Activated naive CD4-positive, alpha-beta T cell treated with anti-CD3 and anti-CD28 coated beads, Interleukin-2, amount 10 ng/mL, durations not matched to agents 7 days and 5 days (primary cell): ENCODE results near the gene WDR37.
A peak's percentile ranks its signal among the peaks of the same experiment; 100 is the strongest.

ENCODE experiments used
- CTCF ChIA-PET: fragments of 350-600 bp; sonication (Branson Sonifier 250); formaldehyde crosslinking; loops from one replicate; lab custom pipeline; 2021; ENCODE audit warnings: antibody characterized with exemption; lab: Charles Lee
- DNase-seq: peaks from one replicate; pipeline ENCODE4 v3.0.0-alpha.2; 2020
- H3K27ac Mint-ChIP-seq: one replicate; pipeline ENCODE4 v1.8.0; 2021; ENCODE audit warnings: mild to moderate bottlenecking, moderate library complexity, mixed read lengths
- H3K27me3 Mint-ChIP-seq: one replicate; pipeline ENCODE4 v1.8.0; 2021; ENCODE audit warnings: mild to moderate bottlenecking, mixed read lengths
- H3K36me3 Mint-ChIP-seq: one replicate; pipeline ENCODE4 v1.8.0; 2021; ENCODE audit warnings: mixed read lengths
- H3K4me1 Mint-ChIP-seq: one replicate; pipeline ENCODE4 v1.8.0; 2021; ENCODE audit warnings: mixed read lengths
- H3K4me3 Mint-ChIP-seq: one replicate; pipeline ENCODE4 v1.8.0; 2021; ENCODE audit warnings: mild to moderate bottlenecking, moderate library complexity, mixed read lengths
- H3K9me3 Mint-ChIP-seq: one replicate; pipeline ENCODE4 v1.8.0; 2021; ENCODE audit warnings: mixed read lengths

The WDR37 gene

GRCh38 chr10:1068380-1069361 lies 12.5 kb downstream of the WDR37 start:
- Mint-ChIP-seq H3K9me3 (no peaks in the 10 kb centered on the region), H3K4me1 (peaks cover 35% of the 10 kb centered on the region), H3K27ac (no peak overlapping the region), H3K4me3 (no peak overlapping the region), H3K36me3 (peaks cover 40% of the 10 kb centered on the region), H3K27me3 (no peaks in the 10 kb centered on the region)
- no peak for DNase-seq
- CTCF ChIA-PET, result no interaction called here

DNA sequence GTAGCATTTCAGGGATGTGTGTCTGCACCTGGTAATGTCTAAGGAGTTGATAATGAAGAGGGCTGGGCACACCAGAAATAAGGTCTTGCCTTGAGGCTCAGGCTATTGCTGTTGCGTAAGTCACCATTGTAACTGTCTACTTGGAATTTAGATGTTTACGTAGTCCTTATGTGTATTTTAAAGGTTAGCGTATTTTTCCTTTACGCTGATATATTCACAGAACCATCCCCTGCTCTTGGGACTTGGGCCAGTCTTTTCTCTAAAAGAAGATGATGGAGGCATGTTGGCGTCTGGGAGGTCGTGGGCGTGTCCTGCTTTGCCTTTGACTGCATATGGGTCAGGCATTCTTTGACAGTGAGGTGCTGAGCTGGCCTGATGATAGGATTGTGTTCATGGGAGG lies 14.7 kb downstream of the WDR37 start:
- Mint-ChIP-seq H3K4me1 (peaks cover 26% of the 10 kb centered on the region), H3K9me3 (no peaks in the 10 kb centered on the region), H3K27ac (no peak overlapping the region), H3K27me3 (no peaks in the 10 kb centered on the region), H3K36me3 (peaks cover 37% of the 10 kb centered on the region), H3K4me3 (no peak overlapping the region)
- no peak for DNase-seq
- CTCF ChIA-PET, result no interaction called here

DNA sequence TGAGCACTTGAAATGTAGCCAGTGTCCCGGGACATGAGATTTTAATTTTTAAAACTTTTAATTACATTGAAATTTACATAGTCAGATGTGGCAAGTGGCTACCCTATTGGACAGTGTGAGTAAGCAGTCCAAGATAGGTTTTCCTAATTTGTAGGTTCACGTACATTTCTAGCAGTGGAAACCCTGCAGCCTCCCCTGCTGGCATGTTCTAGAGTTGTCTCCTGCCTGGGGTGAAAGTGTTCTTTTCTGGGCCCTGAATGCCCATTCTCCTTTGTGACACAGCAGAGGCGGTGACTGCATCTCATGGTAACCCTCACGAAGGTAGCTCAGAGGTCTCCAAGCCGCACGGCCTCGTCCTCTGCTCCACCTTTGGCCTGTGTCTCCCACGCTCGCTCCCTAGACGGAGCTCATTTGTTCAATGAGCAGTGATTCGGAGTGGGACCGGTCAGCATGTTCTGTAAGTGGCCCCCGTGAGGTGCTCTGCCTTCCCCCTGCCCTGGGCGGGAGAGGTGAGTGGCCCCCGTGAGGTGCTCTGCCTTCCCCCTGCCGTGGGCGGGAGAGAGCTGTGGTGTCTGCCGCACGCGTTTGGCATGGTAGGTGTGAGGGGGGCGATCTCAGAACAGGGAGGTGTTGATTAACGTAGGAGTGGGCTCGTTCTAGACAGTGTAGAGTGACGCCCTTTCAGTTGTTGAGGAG lies 18.0 kb downstream of the WDR37 start:
- H3K27ac Mint-ChIP-seq, result no peak overlapping the region
- H3K27me3 Mint-ChIP-seq, result no peaks in the 10 kb centered on the region
- DNase-seq, result peak; percentile 34
- no peak overlapping the region for H3K4me3 Mint-ChIP-seq
- peaks cover 34% of the 10 kb centered on the region for H3K36me3 Mint-ChIP-seq
- CTCF ChIA-PET, result interaction anchor here (0.6 to 1.3 kb wide), 3 partner anchors 16 to 410 kb away, joined by 3 to 4 read pairs (median 3); no protein-coding TSS in a partner anchor
- peaks cover 12% of the 10 kb centered on the region for H3K4me1 Mint-ChIP-seq
- no peaks in the 10 kb centered on the region for H3K9me3 Mint-ChIP-seq

DNA sequence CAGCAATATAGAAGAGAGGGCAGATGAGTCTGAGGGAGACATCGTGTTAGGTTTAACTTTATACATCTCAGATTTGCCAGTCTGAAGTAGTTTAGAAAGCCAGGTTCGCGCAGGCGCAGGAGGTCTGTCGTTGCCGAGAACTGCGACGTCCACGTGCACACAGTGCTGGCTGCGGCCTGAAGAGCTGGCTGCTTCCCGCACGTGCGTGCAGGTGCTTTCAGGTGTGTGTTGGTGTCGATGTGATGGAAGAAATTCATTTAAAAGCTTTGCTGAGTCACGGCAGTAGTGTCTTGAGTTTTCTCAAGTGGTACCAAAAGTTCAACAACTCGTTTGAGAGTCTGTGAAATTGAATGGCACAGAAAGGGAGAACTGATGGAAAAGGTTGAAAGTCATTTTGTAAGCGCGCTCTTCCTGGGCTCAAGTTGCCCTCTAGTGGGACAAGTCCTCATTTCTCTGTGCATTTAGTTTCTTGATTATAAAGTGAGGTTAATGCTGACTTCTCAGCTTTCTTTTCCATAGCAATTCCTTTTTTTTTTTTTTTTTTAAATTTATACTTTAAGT lies 18.6 kb downstream of the WDR37 start:
- CTCF ChIA-PET, result interaction anchor here (0.6 to 1.3 kb wide), 4 partner anchors 17 to 410 kb away, joined by 3 to 4 read pairs (median 3); no protein-coding TSS in a partner anchor
- no peak for DNase-seq
- Mint-ChIP-seq H3K27ac (peak overlapping the region; percentile 67), H3K4me1 (peaks cover 6% of the 10 kb centered on the region), H3K9me3 (no peaks in the 10 kb centered on the region), H3K4me3 (no peak overlapping the region), H3K36me3 (peaks cover 39% of the 10 kb centered on the region), H3K27me3 (no peaks in the 10 kb centered on the region)

GRCh38 chr10:1078668-1079067 lies 22.5 kb downstream of the WDR37 start:
- Mint-ChIP-seq H3K36me3 (peaks cover 51% of the 10 kb centered on the region), H3K4me1 (peaks cover 4% of the 10 kb centered on the region), H3K4me3 (no peak overlapping the region), H3K9me3 (no peaks in the 10 kb centered on the region), H3K27ac (no peak overlapping the region), H3K27me3 (no peaks in the 10 kb centered on the region)
- no peak for DNase-seq
- CTCF ChIA-PET, result no interaction called here

DNA sequence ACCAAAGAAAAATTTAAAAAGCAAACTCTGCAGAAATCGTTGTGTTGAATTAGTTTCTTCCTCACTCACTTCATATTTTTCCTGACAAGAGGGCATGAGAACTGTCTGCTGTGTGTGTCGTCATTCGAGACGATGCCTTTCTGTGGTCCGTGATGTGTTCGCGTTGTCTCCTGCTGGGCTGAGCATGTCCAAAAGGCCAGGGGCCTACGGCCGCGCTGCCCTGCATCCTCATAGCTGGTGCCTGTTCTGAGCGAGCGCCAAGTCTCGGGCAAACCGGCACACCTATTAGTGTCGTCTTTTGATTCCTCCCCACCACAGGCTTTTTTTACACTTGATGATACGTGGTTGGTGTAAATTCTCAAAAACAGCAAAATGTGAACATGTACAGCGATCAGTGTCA lies 27.4 kb downstream of the WDR37 start:
- no peaks in the 10 kb centered on the region for H3K9me3 Mint-ChIP-seq
- H3K4me1 Mint-ChIP-seq, result peaks cover 6% of the 10 kb centered on the region
- no peaks in the 10 kb centered on the region for H3K27me3 Mint-ChIP-seq
- H3K36me3 Mint-ChIP-seq, result peaks cover 72% of the 10 kb centered on the region
- H3K4me3 Mint-ChIP-seq, result no peak overlapping the region
- no peak for DNase-seq
- CTCF ChIA-PET, result no interaction called here
- H3K27ac Mint-ChIP-seq, result no peak overlapping the region

DNA sequence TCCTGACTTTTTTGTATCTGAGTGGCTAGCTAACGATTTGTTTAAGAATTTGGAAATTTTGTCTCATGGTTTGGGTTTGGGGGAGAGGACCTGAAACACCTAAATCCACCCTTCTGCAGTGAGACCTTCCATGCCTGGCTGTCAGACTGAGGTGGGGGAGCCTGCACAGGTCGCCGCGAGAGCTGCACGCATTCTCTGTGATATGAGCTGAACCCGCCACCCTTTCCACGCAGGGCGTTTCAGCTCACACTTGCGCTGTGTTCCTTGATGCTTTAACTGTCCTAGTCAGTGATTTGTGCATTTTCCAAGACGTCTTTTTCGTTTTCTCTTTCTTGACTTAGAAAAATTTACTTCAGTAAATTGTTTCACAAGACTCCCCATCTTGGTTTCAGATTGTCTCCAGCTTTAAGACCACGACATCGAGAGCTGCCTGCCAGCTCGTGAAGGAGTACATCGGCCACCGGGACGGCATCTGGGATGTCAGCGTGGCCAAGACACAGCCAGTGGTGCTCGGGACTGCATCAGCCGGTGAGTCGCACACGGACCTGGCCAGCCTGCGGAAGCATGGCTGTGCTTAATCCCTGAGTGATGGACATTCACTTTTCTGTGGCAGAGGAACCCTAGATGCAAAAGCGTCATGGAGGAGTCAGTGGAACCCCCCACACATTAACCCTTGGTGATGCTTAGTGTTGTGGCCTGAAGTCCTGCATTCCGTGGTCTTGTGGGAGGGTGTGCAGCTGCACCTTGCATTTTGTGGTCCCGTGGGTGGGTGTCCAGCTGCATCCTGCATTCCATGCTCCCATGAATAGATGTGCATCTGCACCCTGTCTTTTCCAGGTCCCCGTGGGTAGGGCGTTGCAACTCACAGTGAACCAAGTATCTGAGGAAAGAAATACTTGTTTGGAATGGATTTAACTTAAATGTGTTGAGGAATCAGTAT lies 28.1 kb downstream of the WDR37 start:
- CTCF ChIA-PET, result no interaction called here
- H3K9me3 Mint-ChIP-seq, result no peaks in the 10 kb centered on the region
- DNase-seq, result no peak
- no peak overlapping the region for H3K4me3 Mint-ChIP-seq
- H3K27me3 Mint-ChIP-seq, result no peaks in the 10 kb centered on the region
- peaks cover 72% of the 10 kb centered on the region for H3K36me3 Mint-ChIP-seq
- H3K4me1 Mint-ChIP-seq, result peaks cover 6% of the 10 kb centered on the region
- H3K27ac Mint-ChIP-seq, result no peak overlapping the region

GRCh38 chr10:1085258-1085657 lies 29.1 kb downstream of the WDR37 start:
- no peak for DNase-seq
- Mint-ChIP-seq H3K4me3 (no peak overlapping the region), H3K27me3 (no peaks in the 10 kb centered on the region), H3K36me3 (peaks cover 69% of the 10 kb centered on the region), H3K27ac (no peak overlapping the region), H3K9me3 (no peaks in the 10 kb centered on the region), H3K4me1 (peaks cover 6% of the 10 kb centered on the region)
- CTCF ChIA-PET, result no interaction called here

- no peak overlapping the region for H3K4me3 Mint-ChIP-seq
- H3K4me1 Mint-ChIP-seq, result peaks cover 6% of the 10 kb centered on the region
- H3K27ac Mint-ChIP-seq, result no peak overlapping the region
- CTCF ChIA-PET, result no interaction called here
- no peaks in the 10 kb centered on the region for H3K9me3 Mint-ChIP-seq
- H3K36me3 Mint-ChIP-seq, result peaks cover 70% of the 10 kb centered on the region
- no peaks in the 10 kb centered on the region for H3K27me3 Mint-ChIP-seq
- DNase-seq, result no peak
These were observed 30.6 kb downstream of the WDR37 start for GRCh38 chr10:1086787-1087186.

DNA sequence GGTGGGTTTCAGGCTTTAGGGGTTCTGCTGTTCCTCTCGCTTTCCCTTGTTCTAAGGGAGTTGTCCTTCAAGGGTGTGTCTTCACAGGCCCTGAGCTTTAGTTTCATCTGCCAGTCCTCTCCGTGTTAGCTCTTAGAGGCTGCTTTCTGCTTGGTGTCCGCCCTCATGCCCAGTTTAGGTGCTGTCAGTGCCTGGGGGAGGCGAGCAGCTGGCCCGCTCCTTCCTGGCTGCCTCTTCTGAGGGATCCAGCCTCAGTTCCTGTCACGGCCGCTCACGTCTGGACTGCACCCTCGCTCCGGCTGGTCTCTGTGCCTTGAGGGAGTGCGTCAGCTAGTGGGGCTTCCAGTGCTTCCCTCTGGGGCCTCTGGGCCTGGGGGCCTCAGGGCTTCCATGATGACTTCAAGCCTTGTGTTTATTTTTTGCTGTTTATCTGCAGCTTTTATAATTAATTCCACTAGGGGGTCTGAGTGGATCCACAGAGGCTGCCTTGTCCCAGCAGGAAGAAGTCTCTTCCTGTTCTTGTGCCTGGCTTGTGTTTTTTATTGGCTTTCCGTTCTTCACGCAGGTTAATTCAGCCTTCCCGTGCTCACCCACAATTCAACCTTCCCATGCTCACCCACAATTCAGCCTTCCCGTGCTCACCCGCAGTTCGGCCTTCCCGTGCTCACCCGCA lies 33.0 kb downstream of the WDR37 start:
- Mint-ChIP-seq H3K27me3 (no peaks in the 10 kb centered on the region), H3K27ac (no peak overlapping the region), H3K4me1 (peaks cover 6% of the 10 kb centered on the region), H3K36me3 (peaks cover 59% of the 10 kb centered on the region), H3K9me3 (no peaks in the 10 kb centered on the region), H3K4me3 (no peak overlapping the region)
- no peak for DNase-seq
- CTCF ChIA-PET, result no interaction called here

GRCh38 chr10:1090696-1091095 lies 34.5 kb downstream of the WDR37 start:
- Mint-ChIP-seq H3K36me3 (peaks cover 49% of the 10 kb centered on the region), H3K27ac (no peak overlapping the region), H3K4me3 (no peak overlapping the region), H3K27me3 (no peaks in the 10 kb centered on the region), H3K4me1 (peaks cover 6% of the 10 kb centered on the region), H3K9me3 (no peaks in the 10 kb centered on the region)
- CTCF ChIA-PET, result interaction anchor here (0.7 kb wide), 1 partner anchor 134 kb away, joined by 3 read pairs; no protein-coding TSS in a partner anchor
- no peak for DNase-seq

DNA sequence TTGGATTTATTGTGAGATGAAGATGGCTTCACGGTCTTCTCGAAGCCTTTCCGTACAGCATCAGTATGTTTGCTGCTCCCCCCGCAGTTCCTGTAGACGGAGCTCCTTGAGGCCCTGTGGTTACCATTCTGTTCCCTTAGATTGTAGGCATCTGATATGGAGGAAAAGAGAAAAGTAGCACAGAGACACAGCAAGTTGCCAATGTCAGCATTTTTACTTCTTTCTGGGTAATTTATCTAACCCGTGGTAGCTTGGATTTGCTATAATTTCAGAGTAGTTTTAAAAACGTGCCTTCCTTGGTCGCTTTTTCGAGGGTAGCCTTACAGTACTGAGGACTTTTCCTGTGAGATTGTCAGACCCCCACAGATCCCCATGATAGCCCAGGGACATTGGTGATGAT lies 37.5 kb downstream of the WDR37 start:
- no peak overlapping the region for H3K27ac Mint-ChIP-seq
- no peak for DNase-seq
- CTCF ChIA-PET, result no interaction called here

More for the DNA sequence above, 37.5 kb downstream of the WDR37 start:
- Mint-ChIP-seq H3K4me3 (no peak overlapping the region), H3K27me3 (no peaks in the 10 kb centered on the region), H3K36me3 (peaks cover 28% of the 10 kb centered on the region), H3K4me1 (no peaks in the 10 kb centered on the region), H3K9me3 (no peaks in the 10 kb centered on the region)
